Thyroid gland (tissue), 4 donors: ENCODE results near the gene DPAGT1.

ENCODE experiments used
- CTCF ChIP-seq, 6 experiments: fragments of 200-600 bp in 3 of 6; fragments of 450-650 bp in 3 of 6; sonication (generic) in 3 of 6; IDR thresholded peaks; one replicate each; pipeline ENCODE4 v1.5.1; 2016 to 2019; ENCODE audit warnings: antibody characterized with exemption in 6 of 6, mild to moderate bottlenecking in 2 of 6, inconsistent platforms in 1 of 6, moderate library complexity in 1 of 6
- POLR2A ChIP-seq, 2 donors: fragments of 450-650 bp; IDR thresholded peaks; one replicate each; pipeline ENCODE4 v1.6.1; 2017; ENCODE audit warnings: antibody characterized with exemption in 2 of 2, mild to moderate bottlenecking in 2 of 2, moderate library complexity in 1 of 2

GRCh38 chr11:119091178-119091577, 10.5 kb downstream of the DPAGT1 start:
- TF ChIP-seq CTCF (IDR thresholded peaks at IDR 0.05), result no peak
- TF ChIP-seq POLR2A (IDR thresholded peaks at IDR 0.05), result no peak
